Endothelial cell of umbilical vein (primary cell): ENCODE data around the gene SMURF1. TPM values are rescaled to one million over a fixed set of nuclear protein-coding genes. Genes with fewer than 3 reads are reported as not detected.

Experiments
- BruUV-seq: library from RNA; stranded (reverse); fragments of 400-500 nt; replicated peaks from 2 replicates; lab custom pipeline; 2021; lab: Mats Ljungman, UMichigan
- CTCF ChIA-PET: fragments of 300-600, 350-600 bp; sonication (Branson Sonifier 250); formaldehyde crosslinking; loops from one replicate; lab custom pipeline; 2021; ENCODE audit warnings: antibody characterized with exemption, inconsistent platforms; lab: Charles Lee
- POLR2A ChIA-PET: fragments of 300-600, 350-600 bp; sonication (Branson Sonifier 250); formaldehyde crosslinking; loops from one replicate; lab custom pipeline; 2021; ENCODE audit warnings: antibody characterized with exemption, inconsistent platforms; lab: Charles Lee
- DNase-seq: peaks from one replicate; pipeline ENCODE4 v3.0.0-alpha.2; 2011; ENCODE audit warnings: low read depth, low spot score
- FAIRE-seq: peaks from 2 replicates; lab custom pipeline; 2011; peaks lifted over from hg19 to GRCh38; lab: Jason Lieb, UNC
- H2AFZ ChIP-seq: 2 replicates; pipeline ENCODE4 v1.6.0; 2012; ENCODE audit warnings: low read depth, low read length, control low read depth, inconsistent platforms
- H3K27ac ChIP-seq: 2 replicates; pipeline ENCODE4 v1.5.1; 2011; ENCODE audit warnings: low read depth, mild to moderate bottlenecking, control low read depth, low read length, moderate library complexity; ENCODE audit not compliant: insufficient read depth
- H3K27me3 ChIP-seq, 2 experiments: 2 replicates each; pipeline versions ENCODE4 v1.6.0 to v1.6.1; 2011; ENCODE audit warnings: low read length in 2 of 2, mixed read lengths in 1 of 2; ENCODE audit not compliant: control insufficient read depth in 2 of 2, insufficient read depth in 2 of 2
- H3K36me3 ChIP-seq, 2 experiments: 2 replicates in 1 of 2; 3 replicates in 1 of 2; pipeline ENCODE4 v1.5.1; 2011; ENCODE audit warnings: low read length in 2 of 2, mild to moderate bottlenecking in 1 of 2, moderate library complexity in 1 of 2; ENCODE audit not compliant: control insufficient read depth in 2 of 2, insufficient read depth in 2 of 2; ENCODE audit errors: extremely low read depth in 1 of 2
- H3K4me1 ChIP-seq: 3 replicates; pipeline ENCODE4 v1.5.1; 2011; ENCODE audit warnings: mild to moderate bottlenecking, low read length; ENCODE audit not compliant: control insufficient read depth, insufficient read depth; ENCODE audit errors: extremely low read depth
- H3K4me2 ChIP-seq: 2 replicates; pipeline ENCODE4 v1.6.1; 2011; ENCODE audit warnings: low read length, control low read depth, mixed read lengths; ENCODE audit not compliant: insufficient read depth
- H3K4me3 ChIP-seq, 3 experiments: fragments of 200-600 bp in 1 of 3; sonication (generic), shearing (Covaris generic) in 1 of 3; replicated peaks in 1 of 3; 2 replicates each; pipeline ENCODE4 v1.5.1; 2011 to 2016; ENCODE audit warnings: control low read depth in 3 of 3, low read length in 3 of 3, mild to moderate bottlenecking in 2 of 3, inconsistent platforms in 1 of 3, low read depth in 1 of 3, moderate library complexity in 1 of 3; ENCODE audit not compliant: insufficient read depth in 1 of 3
- H3K79me2 ChIP-seq: 2 replicates; pipeline ENCODE4 v1.6.0; 2012; ENCODE audit warnings: low read length, inconsistent platforms; ENCODE audit not compliant: control insufficient read depth, insufficient read depth
- H3K9ac ChIP-seq: replicated peaks from 2 replicates; pipeline ENCODE3; 2011; ENCODE audit warnings: low read length, control low read depth; ENCODE audit not compliant: insufficient read depth; ENCODE audit errors: extremely low read depth
- H3K9me1 ChIP-seq: replicated peaks from 3 replicates; pipeline ENCODE4 v1.6.0; 2011; ENCODE audit warnings: mild to moderate bottlenecking, low read length; ENCODE audit not compliant: control insufficient read depth, insufficient read depth; ENCODE audit errors: extremely low read depth
- H3K9me3 ChIP-seq: replicated peaks from 2 replicates; pipeline ENCODE4 v1.5.1; 2012; ENCODE audit warnings: low read length, inconsistent platforms; ENCODE audit not compliant: control insufficient read depth, insufficient read depth
- H4K20me1 ChIP-seq: replicated peaks from 2 replicates; pipeline ENCODE3; 2011; ENCODE audit warnings: mild to moderate bottlenecking, low read length; ENCODE audit not compliant: control insufficient read depth, insufficient read depth; ENCODE audit errors: extremely low read depth
- CTCF ChIP-seq, 2 donors: IDR thresholded peaks; 1 replicate in 1 of 2; 2 replicates in 1 of 2; pipeline ENCODE4 v1.5.1; 2011; ENCODE audit warnings: low read length in 2 of 2, mild to moderate bottlenecking in 2 of 2, moderate library complexity in 2 of 2, control low read depth in 1 of 2, inconsistent platforms in 1 of 2, low read depth in 1 of 2; ENCODE audit not compliant: insufficient read depth in 1 of 2; ENCODE audit errors: extremely low read depth in 1 of 2
- EZH2 ChIP-seq: IDR thresholded peaks from 2 replicates; pipeline ENCODE4 v1.6.1; 2012; ENCODE audit warnings: borderline replicate concordance, low read depth, mild to moderate bottlenecking, moderate library complexity, low read length, inconsistent platforms; ENCODE audit not compliant: severe bottlenecking
- FOS ChIP-seq: IDR thresholded peaks from 2 replicates; pipeline ENCODE4 v1.6.1; 2011; ENCODE audit warnings: mild to moderate bottlenecking, low read length, moderate library complexity, borderline replicate concordance; ENCODE audit not compliant: insufficient read depth
- GATA2 ChIP-seq: IDR thresholded peaks from 2 replicates; pipeline ENCODE4 v1.7.0; 2011; ENCODE audit warnings: low read depth, mild to moderate bottlenecking, moderate library complexity, mixed read lengths, low read length; ENCODE audit not compliant: insufficient read length, insufficient read depth
- JUN ChIP-seq: IDR thresholded peaks from 2 replicates; pipeline ENCODE4 v1.6.1; 2011; ENCODE audit warnings: borderline replicate concordance, low read depth; ENCODE audit not compliant: insufficient read length, insufficient read depth
- MAX ChIP-seq: IDR thresholded peaks from 2 replicates; pipeline ENCODE4 v1.6.1; 2011; ENCODE audit not compliant: insufficient read depth, insufficient read length
- MYC ChIP-seq: IDR thresholded peaks from one replicate; pipeline ENCODE4 v1.6.1; 2011; ENCODE audit warnings: mild to moderate bottlenecking, low read depth, low read length
- POLR2A ChIP-seq: IDR thresholded peaks from 2 replicates; pipeline ENCODE4 v1.6.1; 2012; ENCODE audit warnings: low read depth, mild to moderate bottlenecking, control low read depth, low read length
- POLR2AphosphoS5 ChIP-seq: IDR thresholded peaks from 2 replicates; pipeline ENCODE4 v1.6.1; 2012; ENCODE audit warnings: low read depth, mild to moderate bottlenecking, control low read depth, low read length, moderate library complexity; ENCODE audit not compliant: insufficient read depth
- dilution Hi-C: fragments of 300-500 bp; cut with MboI; formaldehyde crosslinking; loops from one replicate; pipeline ENCODE4 v1.15.0; 2019; ENCODE audit warnings: low sequenced_read_pairs; ENCODE audit not compliant: extremely low pct_ligation_motif_present
- intact Hi-C: fragments of 100-400 bp; cut with micrococcal nuclease; formaldehyde crosslinking; loops from one replicate; pipeline ENCODE4 v1.10.0; 2022
- polyA plus RNA-seq, 4 experiments: library from polyadenylated mRNA; depleted of rRNA in 3 of 4; stranded (reverse) in 3 of 4; unstranded in 1 of 4; fragments of >200 nt; gene quantifications; 2 replicates each; pipeline versions ENCODE4 v1.2.1 to v1.2.3, GENCODE V29; 2011 to 2012; ENCODE audit warnings: missing spikeins in 1 of 4
- total RNA-seq: library from RNA; stranded (reverse); gene quantifications from 2 replicates; pipeline ENCODE4 v1.2.3, GENCODE V29; 2021

Gene SMURF1
- total and polyA plus RNA-seq, 2 donors (not counting 3 experiments of a cell fraction or from before 2014, with no cell fraction given): 11.5 to 22.8 TPM

DNA sequence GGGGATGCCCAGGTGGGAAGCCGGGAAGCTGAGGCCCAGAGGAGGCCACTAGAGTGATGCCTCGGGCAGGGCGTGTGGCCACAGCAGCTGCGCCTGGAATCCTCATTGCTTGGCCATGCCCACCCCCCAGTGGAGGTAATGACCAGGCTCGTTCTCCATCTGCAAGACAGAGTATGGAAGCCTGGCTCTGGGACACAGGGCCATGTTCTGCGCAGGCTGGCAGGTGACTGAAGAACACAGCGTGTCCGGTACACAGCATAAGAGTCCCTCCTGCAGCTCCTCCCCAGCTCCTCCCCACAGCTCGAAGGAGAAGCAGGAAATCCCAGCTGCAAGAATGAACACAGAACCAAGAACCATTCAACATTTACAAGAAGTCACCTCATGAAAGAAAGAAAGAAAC is 64.8 kb downstream of the SMURF1 start:
- TF ChIP-seq GATA2: no peak
- no peak for TF ChIP-seq CTCF (IDR thresholded peaks at IDR 0.05; ENCODE audit: extremely low read depth in 1 of 2, insufficient read depth in 1 of 2, low read depth in 1 of 2, low read length in 2 of 2)
- TF ChIP-seq POLR2A: no peak
- TF ChIP-seq POLR2AphosphoS5: no peak
- no peak for TF ChIP-seq FOS
- no peak for TF ChIP-seq MYC
- TF ChIP-seq MAX: no peak
- TF ChIP-seq JUN: no peak
- no peak for TF ChIP-seq EZH2
- no peaks in the 10 kb centered on the region for H3K36me3 ChIP-seq
- peaks cover 5% of the 10 kb centered on the region for H3K4me1 ChIP-seq
- H3K79me2 ChIP-seq: peaks cover 48% of the 10 kb centered on the region
- H3K9me1 ChIP-seq: no peaks in the 10 kb centered on the region
- no peaks in the 10 kb centered on the region for H3K9me3 ChIP-seq
- ChIA-PET POLR2A (no interaction called here), CTCF (no interaction called here)
- no peaks in the 10 kb centered on the region for H3K27me3 ChIP-seq
- intact Hi-C loops (no loop called here), dilution Hi-C loops (no loop called here)
- BruUV-seq: no TSS peak
- H3K27ac ChIP-seq: no peak overlapping the region
- FAIRE-seq (no peak), DNase-seq (no peak)
- H3K9ac ChIP-seq: no peak overlapping the region
- no peak overlapping the region for H3K4me3 ChIP-seq
- H2AFZ ChIP-seq: no peak overlapping the region
- no peaks in the 10 kb centered on the region for H4K20me1 ChIP-seq
- no peak overlapping the region for H3K4me2 ChIP-seq
